DND-41 (cell line): ENCODE measurements around the gene ZNF32.

ENCODE experiments used
- ATAC-seq: fragments of 200-7000 bp; cut with Tn5 transposase; 3 replicates; pipeline ENCODE4 v1.9.1; 2021; ENCODE audit warnings: low read depth; ENCODE audit not compliant: insufficient read depth
- DNase-seq: peaks from one replicate; pipeline ENCODE4 v3.0.0-alpha.2; 2020
- H2AFZ ChIP-seq: 2 replicates; pipeline ENCODE4 v1.6.0; 2012; ENCODE audit warnings: low read depth, low read length
- H3K27ac ChIP-seq: 2 replicates; pipeline ENCODE4 v1.5.1; 2012; ENCODE audit warnings: low read length, inconsistent platforms
- H3K27me3 ChIP-seq: fragments of 200-600 bp; sonication (generic); 2 replicates; pipeline ENCODE4 v1.6.0; 2012; ENCODE audit warnings: low read length, mild to moderate bottlenecking, inconsistent platforms; ENCODE audit not compliant: insufficient read depth, poor library complexity
- H3K36me3 ChIP-seq: 2 replicates; pipeline ENCODE4 v1.5.1; 2012; ENCODE audit warnings: low read length, inconsistent platforms; ENCODE audit not compliant: insufficient read depth
- H3K4me1 ChIP-seq: 2 replicates; pipeline ENCODE4 v1.5.1; 2012; ENCODE audit warnings: mild to moderate bottlenecking, low read length; ENCODE audit not compliant: insufficient read depth
- H3K4me2 ChIP-seq: 2 replicates; pipeline ENCODE4 v1.6.0; 2012; ENCODE audit warnings: mild to moderate bottlenecking, moderate library complexity, low read length, inconsistent platforms; ENCODE audit not compliant: insufficient read depth
- H3K4me3 ChIP-seq, 2 experiments: fragments of 200-600 bp in 1 of 2; shearing (Covaris generic) in 1 of 2; 2 replicates each; pipeline ENCODE4 v1.5.1; 2012 to 2016; ENCODE audit warnings: inconsistent platforms in 2 of 2, low read length in 2 of 2, mild to moderate bottlenecking in 2 of 2, low read depth in 1 of 2, moderate library complexity in 1 of 2
- H3K79me2 ChIP-seq: 2 replicates; pipeline ENCODE4 v1.6.0; 2012; ENCODE audit warnings: low read length, inconsistent platforms; ENCODE audit not compliant: insufficient read depth
- H3K9ac ChIP-seq: 2 replicates; pipeline ENCODE4 v1.6.0; 2012; ENCODE audit warnings: low read depth, mild to moderate bottlenecking, inconsistent platforms, low read length, moderate library complexity
- H3K9me3 ChIP-seq: 2 replicates; pipeline ENCODE4 v1.5.1; 2012; ENCODE audit warnings: low read length, moderate library complexity, mild to moderate bottlenecking, inconsistent platforms; ENCODE audit not compliant: insufficient read depth, severe bottlenecking
- H4K20me1 ChIP-seq: 2 replicates; pipeline ENCODE4 v1.6.0; 2012; ENCODE audit warnings: low read length; ENCODE audit not compliant: insufficient read depth
- CTCF ChIP-seq: IDR thresholded peaks from 2 replicates; pipeline ENCODE4 v1.5.1; 2012; ENCODE audit warnings: borderline replicate concordance, low read length, moderate library complexity, mild to moderate bottlenecking; ENCODE audit not compliant: poor library complexity, severe bottlenecking; ENCODE audit errors: extremely low read depth
- EZH2 ChIP-seq: IDR thresholded peaks from 3 replicates; pipeline ENCODE4 v1.6.1; 2012; ENCODE audit warnings: borderline replicate concordance, low read depth, mild to moderate bottlenecking, moderate library complexity, low read length, inconsistent platforms; ENCODE audit not compliant: severe bottlenecking

The ZNF32 gene

GRCh38 chr10:43669386-43669785, 20.7 kb upstream of the ZNF32 start:
- Histone ChIP-seq H3K27me3 (peaks cover 8% of the 10 kb centered on the region), H3K9ac (no peak overlapping the region), H3K79me2 (no peaks in the 10 kb centered on the region), H3K27ac (no peak overlapping the region), H3K4me2 (no peak overlapping the region), H3K9me3 (no peaks in the 10 kb centered on the region), H3K36me3 (no peaks in the 10 kb centered on the region), H3K4me1 (no peaks in the 10 kb centered on the region), H3K4me3 (no peak overlapping the region), H2AFZ (no peak overlapping the region), H4K20me1 (no peaks in the 10 kb centered on the region)
- ATAC-seq: no peak
- no peak for TF ChIP-seq CTCF
- no peak for TF ChIP-seq EZH2
- DNase-seq: no peak

- no peak for DNase-seq
- Histone ChIP-seq H3K4me3 (no peak overlapping the region), H3K4me2 (no peak overlapping the region)
Measured at GRCh38 chr10:43667761-43668386, 19.2 kb upstream of the ZNF32 start.

GRCh38 chr10:43667317-43667731, 18.6 kb upstream of the ZNF32 start:
- Histone ChIP-seq H3K79me2 (no peaks in the 10 kb centered on the region), H3K27me3 (peaks cover 8% of the 10 kb centered on the region), H3K9me3 (no peaks in the 10 kb centered on the region), H3K36me3 (no peaks in the 10 kb centered on the region), H3K4me1 (no peaks in the 10 kb centered on the region), H3K27ac (no peak overlapping the region), H3K4me2 (no peak overlapping the region), H4K20me1 (no peaks in the 10 kb centered on the region), H3K9ac (no peak overlapping the region), H3K4me3 (no peak overlapping the region), H2AFZ (no peak overlapping the region)
- TF ChIP-seq CTCF (no peak), EZH2 (no peak)
- no peak for ATAC-seq
- no peak for DNase-seq

More at GRCh38 chr10:43667761-43668386, 19.2 kb upstream of the ZNF32 start:
- no peak overlapping the region for H3K27ac ChIP-seq
- TF ChIP-seq EZH2: no peak
- no peak for TF ChIP-seq CTCF
- H3K79me2 ChIP-seq: no peaks in the 10 kb centered on the region
- H3K27me3 ChIP-seq: peaks cover 8% of the 10 kb centered on the region
- no peak overlapping the region for H3K9ac ChIP-seq
- H2AFZ ChIP-seq: no peak overlapping the region
- ATAC-seq: no peak
- no peaks in the 10 kb centered on the region for H3K4me1 ChIP-seq
- no peaks in the 10 kb centered on the region for H3K9me3 ChIP-seq
- H4K20me1 ChIP-seq: no peaks in the 10 kb centered on the region
- no peaks in the 10 kb centered on the region for H3K36me3 ChIP-seq

GRCh38 chr10:43666552-43666951, 17.9 kb upstream of the ZNF32 start:
- no peaks in the 10 kb centered on the region for H4K20me1 ChIP-seq
- TF ChIP-seq EZH2 (no peak), CTCF (no peak)
- no peak overlapping the region for H3K4me2 ChIP-seq
- DNase-seq (no peak), ATAC-seq (no peak)
- no peaks in the 10 kb centered on the region for H3K36me3 ChIP-seq
- no peak overlapping the region for H2AFZ ChIP-seq
- H3K4me1 ChIP-seq: no peaks in the 10 kb centered on the region
- H3K27me3 ChIP-seq: peaks cover 8% of the 10 kb centered on the region
- no peaks in the 10 kb centered on the region for H3K79me2 ChIP-seq
- H3K4me3 ChIP-seq: no peak overlapping the region
- H3K9ac ChIP-seq: no peak overlapping the region
- H3K9me3 ChIP-seq: no peaks in the 10 kb centered on the region
- no peak overlapping the region for H3K27ac ChIP-seq
